HG03460 (cell line): ENCODE data around the gene C12orf60.
A peak's percentile ranks its signal among the peaks of the same experiment; 100 is the strongest.
"Not testable (repeated sequence)": the region's sequence is repeated elsewhere in the genome, so short reads cannot be mapped to it uniquely, and the experiment has no call there.

Source experiments
- ATAC-seq: cut with Tn5 transposase; IDR thresholded peaks from one replicate; pipeline ENCODE4 v1.9.1; 2021; ENCODE audit not compliant: unreplicated experiment

C12orf60 gene, protein sequence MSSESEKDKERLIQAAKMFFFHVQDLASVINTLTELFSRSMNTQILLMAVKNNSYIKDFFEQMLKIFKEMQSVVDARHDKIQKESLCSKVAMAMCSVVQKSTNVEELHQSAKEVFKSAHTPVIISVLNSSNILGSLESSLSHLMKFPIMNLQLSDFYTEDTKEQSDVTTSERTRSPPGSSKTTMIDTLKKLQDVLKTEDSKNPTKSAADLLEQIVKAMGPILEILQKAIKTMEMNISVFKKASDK

DNA sequence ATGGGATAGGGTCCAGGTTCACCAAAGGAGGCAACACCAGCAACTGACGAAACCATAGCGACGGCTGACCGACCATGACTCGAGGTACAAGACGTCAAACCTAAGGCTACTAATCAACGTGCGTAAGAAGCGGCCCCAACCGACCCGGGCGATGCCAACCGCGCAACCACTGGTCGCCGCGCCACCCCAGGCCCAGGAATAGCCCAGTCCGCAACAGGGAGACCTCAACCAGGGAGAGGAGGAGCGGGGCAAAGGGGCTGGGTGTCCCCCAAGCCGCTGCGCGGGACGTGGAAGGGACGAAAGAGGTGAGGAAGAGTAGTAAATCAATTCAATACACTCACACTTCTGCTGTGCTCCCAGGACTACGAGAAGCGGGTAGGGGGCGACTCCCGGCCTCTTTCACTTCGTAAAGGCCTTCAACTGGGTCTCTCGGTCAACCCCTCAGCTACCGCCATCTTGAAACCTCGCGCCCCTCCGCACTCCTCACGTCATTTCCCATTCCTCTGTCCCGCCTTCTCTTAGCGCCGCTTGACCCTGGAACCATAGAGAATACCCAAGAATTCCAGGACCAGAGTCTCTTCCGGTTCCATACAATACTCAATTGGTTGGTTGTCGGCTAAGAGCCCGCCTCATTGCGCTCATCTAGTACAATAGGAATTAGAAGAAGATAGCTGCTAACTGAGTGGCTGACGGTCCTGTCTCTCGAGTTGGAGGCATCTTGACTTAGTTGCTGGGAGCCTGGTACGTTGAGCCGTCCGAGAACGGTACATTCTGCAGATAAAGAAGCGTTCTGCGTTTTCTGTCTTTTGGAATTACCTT lies at the start of gene C12orf60, which contains the start of gene WBP11:
Gene C12orf60 (plus strand): TSS at position 660 of the 819 bp plus-strand sequence. CDS start 19,266 bp downstream, outside the sequence.
Gene WBP11 (minus strand): TSS at position 468 of the 819 bp plus-strand sequence. CDS start 2,095 bp downstream, outside the sequence.
- peak; percentile 99 for ATAC-seq

DNA sequence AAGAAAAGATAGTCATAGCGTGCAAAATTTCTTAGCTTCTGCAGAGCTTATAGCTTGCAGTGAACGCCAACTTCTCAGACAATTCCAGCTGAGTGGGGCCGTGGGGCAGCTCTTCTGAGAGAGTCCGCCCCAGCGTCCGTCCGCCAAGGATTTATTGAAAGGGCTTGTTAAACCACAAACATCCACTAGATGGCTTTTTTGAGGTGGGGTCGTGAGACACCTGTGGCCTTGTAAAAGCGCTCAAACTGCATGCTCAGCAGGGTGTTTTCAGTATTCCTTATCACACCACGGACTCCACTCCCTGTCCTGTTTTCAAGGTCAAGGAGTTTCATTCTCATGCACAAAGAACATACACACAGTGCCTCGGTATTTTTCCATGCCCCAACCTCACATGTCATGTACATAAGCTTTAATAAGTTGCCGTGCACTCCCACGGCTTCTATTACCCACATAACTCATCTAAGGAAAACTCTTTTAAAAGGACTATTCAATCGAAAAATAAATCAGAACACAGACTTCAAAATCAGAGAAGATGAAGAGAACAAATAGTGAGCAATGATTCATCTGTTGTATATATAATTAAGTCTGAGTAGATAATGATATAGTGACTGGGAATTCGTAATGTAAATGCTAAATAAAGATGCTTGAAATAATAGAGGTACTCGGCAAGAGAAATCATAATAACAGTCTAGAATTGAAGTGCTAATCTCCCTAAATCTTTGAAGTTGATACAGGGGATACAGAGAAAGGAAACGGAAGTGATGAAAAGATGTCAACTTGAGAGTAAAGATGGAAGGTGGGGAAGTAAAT lies 46.9 kb upstream of the C12orf60 start:
- no peak for ATAC-seq

DNA sequence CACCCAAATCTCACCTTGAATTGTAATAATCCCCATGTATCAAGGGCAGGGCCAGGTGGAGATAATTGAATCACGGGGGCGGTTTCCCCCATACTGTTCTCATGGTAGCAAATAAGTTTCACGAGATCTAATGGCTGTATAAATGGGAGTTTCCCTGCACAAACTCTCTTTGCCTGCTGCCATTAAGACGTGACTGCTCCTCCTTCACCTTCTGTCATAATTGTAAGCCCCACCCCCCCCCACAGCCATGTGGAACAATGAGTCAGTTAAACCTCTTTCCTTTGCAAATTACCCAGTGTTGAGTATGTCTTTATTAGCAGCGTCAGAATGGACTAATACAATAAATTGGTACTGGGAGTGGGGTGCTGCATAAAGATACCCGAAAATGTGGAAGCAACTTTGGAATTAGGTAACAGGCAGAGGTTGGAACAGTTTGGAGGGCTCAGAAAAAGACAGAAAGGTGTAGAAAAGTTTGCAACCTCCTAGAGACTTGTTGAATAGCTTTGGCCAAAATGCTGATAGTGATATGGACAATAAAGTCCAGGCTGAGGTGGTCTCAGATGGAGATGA lies 43.7 kb upstream of the C12orf60 start:
- ATAC-seq, result not testable (repeated sequence)

DNA sequence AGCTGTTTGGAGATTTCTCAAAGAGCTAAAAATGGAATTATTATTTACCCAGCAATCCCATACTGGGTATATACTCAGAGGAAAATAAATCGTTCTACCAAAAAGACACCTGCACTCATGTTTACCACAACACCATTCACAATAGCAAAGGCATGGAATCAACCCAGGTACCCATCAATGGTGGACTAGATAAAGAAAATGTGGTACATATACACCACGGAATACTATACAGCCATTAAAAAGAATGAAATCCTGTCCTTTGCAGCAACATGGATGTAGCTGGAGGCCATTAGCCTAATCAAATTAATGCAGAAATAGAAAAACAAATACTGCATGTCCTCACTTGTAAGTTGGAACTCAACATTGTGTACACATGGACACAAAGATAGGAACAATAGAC lies 38.1 kb upstream of the C12orf60 start:
- ATAC-seq, result no peak

DNA sequence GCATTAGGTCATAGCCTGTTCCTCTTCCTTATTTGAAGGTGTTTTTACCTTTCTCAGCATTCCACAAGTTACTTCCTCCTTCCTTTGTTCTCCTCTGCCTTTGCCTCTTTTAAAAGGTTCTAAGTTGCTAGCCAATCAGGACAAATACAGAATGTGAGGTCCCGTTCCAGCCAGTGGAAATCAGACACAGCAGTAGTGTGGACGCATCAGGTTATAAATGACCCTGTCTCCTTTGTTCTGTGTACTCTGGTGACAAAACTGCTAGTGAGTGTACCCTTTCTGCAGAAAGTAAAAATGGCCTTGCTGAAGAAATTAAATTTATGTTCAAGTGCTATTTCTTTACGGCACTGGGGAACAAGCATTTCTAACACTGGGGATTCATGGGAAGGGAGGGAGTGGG lies 37.5 kb upstream of the C12orf60 start:
- not testable (repeated sequence) for ATAC-seq

DNA sequence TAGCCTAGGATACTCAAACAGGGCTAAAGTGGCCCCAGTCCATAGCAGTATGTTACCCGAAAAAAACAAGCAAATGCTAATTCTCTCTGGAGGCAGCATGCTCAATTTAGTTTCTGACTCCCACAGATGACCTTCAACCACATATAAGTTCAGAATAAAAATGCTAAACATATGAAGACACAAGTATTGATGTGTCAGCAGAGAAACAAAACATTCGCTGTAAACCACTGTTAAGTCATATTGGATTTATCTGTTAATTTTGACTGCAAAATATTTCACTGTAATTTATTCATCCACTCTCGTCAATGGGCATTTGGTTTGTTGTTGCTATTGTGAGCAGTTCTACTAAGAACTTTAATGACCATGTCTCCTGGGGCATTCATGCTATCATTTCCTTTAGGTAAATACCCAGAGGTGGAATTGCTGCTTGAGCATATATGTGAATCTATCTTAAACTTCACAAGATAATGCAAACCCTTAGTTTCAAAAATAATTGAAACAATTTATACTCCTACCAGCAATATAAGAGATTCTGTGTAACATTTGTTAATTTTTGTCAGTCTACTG lies 36.7 kb upstream of the C12orf60 start:
- no peak for ATAC-seq

DNA sequence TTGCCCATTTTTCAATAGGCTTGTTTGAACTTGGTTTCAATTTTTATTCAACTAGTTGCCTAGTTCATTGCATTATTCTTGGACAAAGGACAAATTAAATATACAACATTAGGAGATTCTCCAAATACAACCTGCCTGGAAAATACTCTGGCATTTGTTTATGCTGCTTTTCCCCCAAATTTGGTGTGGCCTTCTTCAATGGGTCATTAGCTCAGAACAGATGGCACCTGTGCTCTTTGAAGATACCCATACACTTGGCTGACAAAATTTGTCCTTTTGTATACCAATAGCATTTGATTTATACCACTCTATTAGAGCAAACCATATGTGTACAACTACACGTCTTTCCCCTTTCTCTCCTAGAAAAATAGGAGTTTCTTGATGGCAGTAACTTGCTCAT lies 35.9 kb upstream of the C12orf60 start:
- no peak for ATAC-seq

DNA sequence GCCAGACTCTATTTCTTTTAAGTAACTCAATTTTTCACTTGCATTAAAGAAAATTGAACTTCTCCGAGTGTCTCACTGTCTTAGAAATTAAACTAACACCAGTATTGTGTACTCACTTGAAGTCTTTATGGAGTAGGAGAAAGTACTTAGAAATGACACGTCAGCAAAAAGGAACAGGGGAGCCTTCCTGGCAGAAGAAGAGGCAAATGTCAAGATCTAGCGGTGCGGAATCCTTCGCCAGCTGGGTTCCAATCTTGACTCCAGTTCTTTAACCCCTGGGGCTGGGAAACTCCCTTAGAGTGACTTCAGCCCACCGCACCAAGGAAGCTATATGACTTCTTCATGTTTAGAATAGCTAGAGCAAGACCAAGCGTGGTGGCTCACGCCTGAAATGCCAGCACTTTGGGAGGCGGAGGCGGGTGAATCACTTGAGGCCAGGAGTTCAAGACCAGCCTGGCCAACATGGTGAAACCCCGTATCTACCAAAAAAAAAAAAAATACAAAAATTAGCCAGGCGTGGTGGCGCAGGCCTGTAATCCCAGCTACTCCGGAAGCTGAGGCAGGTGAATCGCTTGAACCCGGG lies 34.6 kb upstream of the C12orf60 start:
- ATAC-seq, result no peak

DNA sequence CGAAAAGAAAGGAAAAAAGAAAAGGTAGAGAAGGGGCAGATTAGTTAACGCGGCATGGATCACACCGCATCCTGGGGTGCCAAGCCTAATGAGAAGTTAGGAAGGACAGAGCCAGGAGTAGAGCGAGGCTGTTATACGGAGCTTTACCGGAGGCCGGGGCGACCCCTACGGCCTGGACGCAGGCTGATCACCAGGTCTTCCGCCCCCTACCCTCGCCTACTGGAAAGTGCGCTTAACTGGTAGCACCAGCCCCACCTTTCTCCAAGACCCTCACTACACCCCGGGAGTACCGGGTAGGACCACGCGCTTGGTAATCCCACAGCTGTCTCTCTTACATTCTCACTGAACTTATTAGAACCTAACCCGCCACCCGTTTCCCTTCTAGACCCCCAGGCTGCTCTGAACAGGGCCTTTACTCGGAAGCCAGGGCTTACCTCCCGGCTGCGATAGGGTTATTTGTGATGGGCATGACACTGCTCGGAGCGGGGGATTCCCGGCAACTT lies 34.0 kb upstream of the C12orf60 start:
- ATAC-seq, result peak; percentile 0

DNA sequence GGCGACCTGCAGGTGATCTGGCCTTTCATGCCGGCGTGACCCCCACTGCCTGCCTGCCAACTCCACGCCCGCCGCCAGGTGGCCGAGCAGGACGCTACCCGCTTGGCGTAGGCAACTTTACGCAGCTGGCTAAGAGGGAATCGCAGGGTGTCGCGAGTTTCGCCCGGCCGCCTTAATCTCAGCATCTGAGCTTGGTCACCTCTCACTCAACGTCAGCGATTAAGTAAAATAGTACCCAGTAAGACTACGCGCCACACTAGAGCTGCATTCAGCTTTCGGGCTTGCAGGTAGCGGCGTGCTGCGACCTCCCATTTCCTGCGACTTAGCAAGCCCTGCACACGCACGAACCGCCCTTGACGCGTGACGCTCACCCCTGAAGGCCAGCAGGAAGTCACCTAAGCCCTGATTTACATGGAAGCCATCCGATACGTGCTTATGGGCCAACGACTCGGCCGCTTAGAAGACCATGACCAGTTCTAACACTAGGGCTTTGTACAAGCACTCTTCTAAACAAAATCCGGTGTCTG lies 33.4 kb upstream of the C12orf60 start:
- peak; percentile 36 for ATAC-seq

DNA sequence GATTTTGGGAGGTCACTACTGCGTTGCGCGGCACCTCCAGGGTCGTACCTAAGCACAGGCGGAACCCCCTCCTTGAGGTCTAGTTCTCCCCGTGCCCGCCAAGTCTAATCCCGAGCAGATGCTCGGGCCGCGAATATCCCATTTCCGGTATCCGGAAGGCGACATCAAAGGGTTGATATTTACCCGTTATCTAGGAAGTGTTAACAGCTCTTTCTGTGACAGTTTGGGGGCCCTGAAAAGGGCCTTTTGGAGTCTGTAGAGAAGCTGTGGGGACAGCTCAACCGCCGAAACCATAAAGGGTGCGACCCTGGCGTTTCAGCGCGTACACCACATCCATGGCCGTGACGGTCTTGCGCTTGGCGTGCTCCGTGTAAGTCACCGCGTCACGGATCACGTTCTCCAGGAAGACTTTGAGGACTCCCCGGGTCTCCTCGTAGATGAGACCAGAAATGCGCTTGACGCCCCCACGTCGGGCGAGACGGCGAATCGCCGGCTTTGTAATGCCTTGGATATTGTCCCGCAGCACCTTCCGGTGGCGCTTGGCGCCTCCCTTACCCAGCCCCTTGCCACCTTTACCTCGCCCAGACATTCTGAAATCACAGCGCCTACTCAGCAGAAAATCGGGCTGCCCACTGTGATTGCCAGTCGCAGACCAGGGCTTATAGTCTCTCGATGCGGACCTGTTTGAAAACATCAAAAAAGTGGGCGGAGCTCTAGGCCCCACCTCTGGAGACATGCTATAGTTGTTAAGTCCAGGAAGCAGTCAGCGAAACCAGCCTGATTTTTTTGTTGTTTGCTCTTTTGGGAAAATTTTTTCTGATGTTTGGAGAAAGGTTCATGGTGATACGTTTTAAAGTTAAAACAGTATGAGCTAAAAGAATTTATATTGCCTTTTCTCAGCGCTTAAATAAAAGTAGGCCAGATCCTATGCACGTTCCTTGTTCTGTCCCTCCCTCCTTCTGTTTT lies 32.7 kb upstream of the C12orf60 start:
- ATAC-seq, result peak; percentile 15

DNA sequence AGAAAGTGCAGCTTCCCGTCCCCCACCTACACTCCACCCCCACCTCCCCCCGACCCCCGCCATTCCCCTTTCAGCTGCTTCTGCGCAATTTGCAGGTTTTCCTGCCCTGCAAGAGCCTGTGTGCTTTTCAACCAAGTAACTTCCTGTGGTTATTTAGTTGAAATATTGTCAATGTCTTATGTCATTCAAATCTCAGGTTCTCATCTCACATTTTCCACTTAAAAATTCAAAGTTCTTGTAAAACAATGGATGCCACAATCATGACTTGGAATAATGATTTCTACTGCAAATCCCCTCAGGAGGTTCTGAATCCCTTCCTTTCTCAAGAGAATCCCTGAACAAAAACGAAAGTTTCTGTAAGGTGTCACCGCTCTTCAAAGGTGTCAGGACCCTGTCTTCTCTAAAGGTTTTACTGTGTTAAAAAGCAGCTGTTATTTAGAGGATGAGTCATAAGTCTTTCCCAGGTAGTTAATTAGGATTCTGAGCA lies 31.8 kb upstream of the C12orf60 start:
- no peak for ATAC-seq

DNA sequence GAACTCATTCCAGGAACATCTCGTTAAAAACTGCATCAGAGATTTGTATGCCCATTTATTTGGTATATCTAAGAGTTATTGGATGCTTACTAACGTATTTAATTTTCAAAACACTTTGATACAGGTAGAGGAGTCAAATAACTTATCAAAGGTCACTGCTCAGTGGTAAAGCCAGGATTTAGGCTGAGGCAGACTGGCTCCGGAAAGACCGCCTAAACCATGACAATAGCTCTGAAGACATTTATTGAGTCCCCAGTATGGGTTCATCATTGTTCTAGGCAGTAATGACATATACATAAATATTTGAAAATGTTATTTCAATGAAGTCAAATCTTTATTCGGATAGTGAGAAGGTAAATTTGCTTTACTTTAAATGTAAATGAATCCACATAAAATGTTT lies 30.5 kb upstream of the C12orf60 start:
- no peak for ATAC-seq

DNA sequence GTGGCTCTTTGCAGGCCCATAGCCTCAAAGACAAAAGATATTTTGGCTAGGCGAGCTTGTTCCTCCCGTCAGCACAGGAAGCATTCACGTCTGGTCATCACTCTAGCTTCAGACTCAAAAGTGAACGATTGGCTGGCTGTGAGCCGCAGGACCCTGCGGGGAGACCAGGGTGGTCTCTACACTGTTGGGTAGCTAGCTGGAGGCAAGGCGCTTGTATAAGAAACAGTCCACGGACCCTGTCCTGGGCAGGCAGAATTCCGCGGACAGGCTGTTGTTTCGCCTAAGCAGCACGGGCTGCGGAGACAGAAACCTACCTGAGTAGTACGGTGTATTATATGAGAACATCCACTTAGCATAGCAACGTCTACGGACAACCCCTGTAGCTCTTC lies 29.8 kb upstream of the C12orf60 start:
- peak; percentile 13 for ATAC-seq

DNA sequence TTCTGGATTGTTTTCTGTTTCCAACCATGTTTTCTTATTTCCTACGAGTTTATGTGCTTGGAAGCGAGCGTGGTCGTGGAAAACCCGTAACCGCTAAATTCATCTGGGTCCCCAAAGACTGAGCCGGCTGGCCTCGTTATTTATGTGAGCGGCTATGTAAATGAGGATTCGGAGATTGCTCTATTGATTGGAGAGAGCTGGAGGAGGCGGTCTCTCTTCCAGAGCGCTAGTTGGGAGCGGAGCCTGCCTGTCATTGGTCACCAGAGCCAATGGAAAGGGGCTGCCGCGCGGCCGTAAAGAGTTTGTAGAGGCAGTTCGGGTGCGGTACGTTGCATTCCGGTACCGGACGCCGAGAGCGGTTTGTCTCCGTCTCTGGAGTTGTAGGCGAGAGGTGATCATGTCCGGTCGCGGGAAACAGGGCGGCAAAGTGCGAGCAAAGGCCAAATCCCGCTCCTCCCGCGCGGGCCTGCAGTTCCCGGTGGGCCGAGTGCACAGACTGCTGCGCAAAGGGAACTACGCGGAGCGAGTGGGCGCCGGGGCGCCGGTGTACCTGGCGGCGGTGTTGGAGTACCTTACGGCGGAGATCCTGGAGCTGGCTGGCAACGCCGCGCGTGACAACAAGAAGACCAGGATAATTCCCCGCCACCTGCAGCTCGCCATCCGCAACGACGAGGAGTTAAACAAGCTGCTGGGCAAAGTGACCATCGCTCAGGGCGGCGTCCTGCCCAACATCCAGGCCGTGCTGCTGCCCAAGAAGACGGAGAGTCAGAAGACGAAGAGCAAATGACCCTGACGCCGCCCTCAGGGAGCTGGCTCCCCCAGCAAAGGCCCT lies 29.2 kb upstream of the C12orf60 start:
- peak; percentile 49 for ATAC-seq

DNA sequence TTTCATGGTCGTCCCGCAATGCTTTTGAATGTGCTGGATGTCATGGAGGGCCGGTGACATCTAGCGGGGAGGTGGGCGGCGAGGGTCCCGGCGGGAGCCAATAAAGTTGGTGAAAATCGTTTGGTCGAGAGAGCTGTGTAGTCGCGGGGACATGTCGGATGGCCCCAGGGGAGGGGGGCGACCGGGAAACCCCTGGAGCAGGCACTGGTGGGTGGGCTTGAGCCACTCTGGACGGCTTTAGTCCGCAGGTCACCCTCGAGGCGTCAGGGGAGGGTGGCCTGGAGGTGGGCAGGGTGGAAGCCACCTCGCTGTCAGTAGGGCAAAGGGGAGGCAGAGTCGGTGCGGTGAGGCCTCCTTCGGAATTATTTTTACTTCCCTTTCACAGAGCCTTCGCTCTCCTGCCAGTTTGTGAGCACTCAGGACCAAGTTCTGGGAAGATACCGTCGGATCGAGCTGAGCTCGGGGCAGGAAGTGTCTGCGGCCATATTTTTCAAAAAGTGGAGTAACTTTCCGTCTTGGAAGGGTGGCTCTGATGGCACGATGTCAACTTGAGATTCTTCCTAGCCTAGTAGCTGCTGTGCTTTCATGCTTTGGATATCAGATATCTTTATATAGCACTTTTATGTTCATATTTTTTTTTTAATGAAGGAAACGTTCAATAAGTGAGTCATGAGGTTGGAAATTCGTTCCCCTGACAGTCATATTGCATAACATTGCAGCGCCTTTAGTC lies 28.4 kb upstream of the C12orf60 start:
- ATAC-seq, result no peak

DNA sequence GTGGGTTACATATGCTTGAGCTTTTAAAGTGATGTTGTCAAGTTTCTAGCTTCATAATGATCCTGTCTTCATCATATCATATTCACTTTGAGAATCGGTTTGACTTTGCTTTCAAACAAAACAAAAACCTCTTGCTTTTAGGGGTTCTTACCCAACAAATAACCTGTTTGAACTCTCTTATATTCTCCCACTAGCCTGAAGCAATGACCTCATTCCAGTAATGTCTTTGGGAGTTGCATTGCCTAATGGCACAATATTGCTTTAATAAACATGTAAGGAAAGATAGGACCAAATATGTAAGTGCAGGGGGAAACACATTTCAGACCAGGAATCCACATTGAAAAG lies 27.9 kb upstream of the C12orf60 start:
- no peak for ATAC-seq
